Measurements from ENCODE around the gene AMN1.
"Not testable (repeated sequence)": the region's sequence is repeated elsewhere in the genome, so short reads cannot be mapped to it uniquely, and the experiment has no call there.

The AMN1 gene

GRCh38 chr12:31672521-31672920 is 56.3 kb downstream of the AMN1 start:
- no peak for DNase-seq

GRCh38 chr12:31669582-31669981 is 59.2 kb downstream of the AMN1 start:
- not testable (repeated sequence) for DNase-seq

GRCh38 chr12:31669020-31669419 is 59.8 kb downstream of the AMN1 start:
- DNase-seq: no peak

GRCh38 chr12:31664038-31664437 is 64.8 kb downstream of the AMN1 start:
- DNase-seq: no peak

- peak; percentile 85 for DNase-seq
These were observed 65.2 kb downstream of the AMN1 start for GRCh38 chr12:31663576-31663975.

GRCh38 chr12:31662176-31662849 is 66.5 kb downstream of the AMN1 start:
- DNase-seq: no peak

- DNase-seq: peak; percentile 95
These were observed 69.5 kb downstream of the AMN1 start, which contains the start of gene ETFBKMT for GRCh38 chr12:31659087-31659942. Gene ETFBKMT (plus strand): TSS chr12:31659688. CDS start chr12:31661954, 2,266 bp downstream.

GRCh38 chr12:31658471-31659086 is 70.2 kb downstream of the AMN1 start:
- DNase-seq: no peak

- no peak for DNase-seq
These were observed 73.0 kb downstream of the AMN1 start for GRCh38 chr12:31655792-31656191.

GRCh38 chr12:31655208-31655607 is 73.6 kb downstream of the AMN1 start:
- no peak for DNase-seq

- DNase-seq: no peak
These were observed 76.8 kb downstream of the AMN1 start for GRCh38 chr12:31651893-31652521.

GRCh38 chr12:31650918-31651317 is 77.9 kb downstream of the AMN1 start:
- no peak for DNase-seq

GRCh38 chr12:31647086-31647491 is 81.7 kb downstream of the AMN1 start:
- peak; percentile 57 for DNase-seq

GRCh38 chr12:31645924-31646323 is 82.9 kb downstream of the AMN1 start:
- peak; percentile 21 for DNase-seq

GRCh38 chr12:31644536-31644935 is 84.3 kb downstream of the AMN1 start:
- DNase-seq: no peak

GRCh38 chr12:31641509-31642090 is 87.2 kb downstream of the AMN1 start:
- no peak for DNase-seq

- DNase-seq: no peak
These were observed 94.2 kb downstream of the AMN1 start for GRCh38 chr12:31634620-31635019.

GRCh38 chr12:31633464-31633863 is 95.4 kb downstream of the AMN1 start:
- no peak for DNase-seq

GRCh38 chr12:31631809-31632208 is 97.0 kb downstream of the AMN1 start:
- peak; percentile 79 for DNase-seq

GRCh38 chr12:31631023-31631724 is 97.6 kb downstream of the AMN1 start:
- DNase-seq: no peak

GRCh38 chr12:31629756-31630732 is 98.8 kb downstream of the AMN1 start:
- DNase-seq: no peak
